ENCODE data around the gene DAPK3.
"Not testable (repeated sequence)": the region's sequence is repeated elsewhere in the genome, so short reads cannot be mapped to it uniquely, and the experiment has no call there.

DAPK3 gene

GRCh38 chr19:3949294-3949693 is 21.6 kb downstream of the DAPK3 start:
- TF ChIP-seq CTCF (IDR thresholded peaks at IDR 0.05; ENCODE audit: low read depth, low read length, missing control alignments) = no peak
- H3K4me3 ChIP-seq (replicated peaks; ENCODE audit: low read depth, low read length) = no peak overlapping the region
- no peak for DNase-seq (ENCODE audit: extremely low read depth, low read depth)

GRCh38 chr19:3947316-3947933 is 23.5 kb downstream of the DAPK3 start:
- not testable (repeated sequence) for H3K4me3 ChIP-seq (replicated peaks; ENCODE audit: low read depth, low read length); DNase-seq (ENCODE audit: extremely low read depth, low read depth)

GRCh38 chr19:3945838-3946237 is 25.1 kb downstream of the DAPK3 start:
- TF ChIP-seq CTCF (IDR thresholded peaks at IDR 0.05; ENCODE audit: low read depth, low read length, missing control alignments) = no peak
- no peak for DNase-seq (ENCODE audit: extremely low read depth, low read depth)
- H3K4me3 ChIP-seq (replicated peaks; ENCODE audit: low read depth, low read length) = no peak overlapping the region

GRCh38 chr19:3944018-3944721 is 26.7 kb downstream of the DAPK3 start:
- no peak for TF ChIP-seq CTCF (IDR thresholded peaks at IDR 0.05; ENCODE audit: low read depth, low read length, missing control alignments)
- no peak for DNase-seq (ENCODE audit: extremely low read depth, low read depth)
- H3K4me3 ChIP-seq (replicated peaks; ENCODE audit: low read depth, low read length) = no peak overlapping the region

- H3K4me3 ChIP-seq (replicated peaks; ENCODE audit: low read depth, low read length) = no peak overlapping the region
- TF ChIP-seq CTCF (IDR thresholded peaks at IDR 0.05; ENCODE audit: low read depth, low read length, missing control alignments) = no peak
- no peak for DNase-seq (ENCODE audit: extremely low read depth, low read depth)
These were observed 28.0 kb downstream of the DAPK3 start for GRCh38 chr19:3942790-3943409.

GRCh38 chr19:3938300-3938950 is 32.5 kb downstream of the DAPK3 start:
- not testable (repeated sequence) for DNase-seq (ENCODE audit: extremely low read depth, low read depth); H3K4me3 ChIP-seq (replicated peaks; ENCODE audit: low read depth, low read length)

- no peak for TF ChIP-seq CTCF (IDR thresholded peaks at IDR 0.05; ENCODE audit: low read depth, low read length, missing control alignments)
- DNase-seq (ENCODE audit: extremely low read depth, low read depth) = no peak
- H3K4me3 ChIP-seq (replicated peaks; ENCODE audit: low read depth, low read length) = no peak overlapping the region
These were observed 34.1 kb downstream of the DAPK3 start for GRCh38 chr19:3936506-3937442.

All from HFF-Myc (cell line).